Measurements from ENCODE around the gene SEPTIN1. TPM values are rescaled to one million over a fixed set of nuclear protein-coding genes. Genes with fewer than 3 reads are reported as not detected.
"Not testable (repeated sequence)": the region's sequence is repeated elsewhere in the genome, so short reads cannot be mapped to it uniquely, and the experiment has no call there.

Gene SEPTIN1
- total RNA-seq, 4 donors from 2014 or later: 1.2 to 7.1 (median 2.7) TPM

GRCh38 chr16:30346286-30346685, 36.1 kb downstream of the SEPTIN1 start:
- no peak for DNase-seq
- intact Hi-C loops (cut with DNase I): no loop called here
- Histone ChIP-seq H3K9me3 (no peaks in the 10 kb centered on the region), H3K36me3 (peaks cover 3 to 13% (median 5%) of the 10 kb centered on the region in 3 donors), H3K4me1 (peaks cover 0 to 6% (median 2%) of the 10 kb centered on the region in 3 donors), H3K27ac (no peak overlapping the region), H3K27me3 (no peaks in the 10 kb centered on the region), H3K4me3 (no peak overlapping the region)
- TF ChIP-seq POLR2A (IDR thresholded peaks at IDR 0.05) (no peak), CTCF (IDR thresholded peaks at IDR 0.05) (no peak)
- WGBS, 2 donors: 84 to 92% methylated on average over 3 of the region's 3 CpGs

DNA sequence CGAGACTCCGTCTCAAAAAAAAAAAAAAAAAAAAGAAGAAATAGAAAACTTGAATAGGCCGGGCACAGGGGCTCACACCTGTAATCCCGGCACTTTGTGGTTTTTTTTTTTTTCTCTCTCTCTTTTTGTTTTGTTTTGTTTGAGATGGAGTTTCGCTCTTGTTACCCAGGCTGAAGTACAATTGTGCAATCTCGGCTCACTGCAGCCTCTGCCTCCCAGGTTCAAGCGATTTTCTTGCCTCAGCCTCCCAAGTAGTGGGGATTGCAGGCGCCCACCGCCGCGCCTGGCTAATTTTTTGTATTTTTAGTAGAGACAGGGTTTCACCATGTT, 38.9 kb downstream of the SEPTIN1 start:
- intact Hi-C loops (cut with DNase I); H3K4me3 ChIP-seq; H3K27ac ChIP-seq; H3K36me3 ChIP-seq; H3K4me1 ChIP-seq; H3K9me3 ChIP-seq; H3K27me3 ChIP-seq; DNase-seq: not testable (repeated sequence)
- WGBS, 2 donors: 84 to 92% methylated on average over 5 to 11 of the region's 11 CpGs

DNA sequence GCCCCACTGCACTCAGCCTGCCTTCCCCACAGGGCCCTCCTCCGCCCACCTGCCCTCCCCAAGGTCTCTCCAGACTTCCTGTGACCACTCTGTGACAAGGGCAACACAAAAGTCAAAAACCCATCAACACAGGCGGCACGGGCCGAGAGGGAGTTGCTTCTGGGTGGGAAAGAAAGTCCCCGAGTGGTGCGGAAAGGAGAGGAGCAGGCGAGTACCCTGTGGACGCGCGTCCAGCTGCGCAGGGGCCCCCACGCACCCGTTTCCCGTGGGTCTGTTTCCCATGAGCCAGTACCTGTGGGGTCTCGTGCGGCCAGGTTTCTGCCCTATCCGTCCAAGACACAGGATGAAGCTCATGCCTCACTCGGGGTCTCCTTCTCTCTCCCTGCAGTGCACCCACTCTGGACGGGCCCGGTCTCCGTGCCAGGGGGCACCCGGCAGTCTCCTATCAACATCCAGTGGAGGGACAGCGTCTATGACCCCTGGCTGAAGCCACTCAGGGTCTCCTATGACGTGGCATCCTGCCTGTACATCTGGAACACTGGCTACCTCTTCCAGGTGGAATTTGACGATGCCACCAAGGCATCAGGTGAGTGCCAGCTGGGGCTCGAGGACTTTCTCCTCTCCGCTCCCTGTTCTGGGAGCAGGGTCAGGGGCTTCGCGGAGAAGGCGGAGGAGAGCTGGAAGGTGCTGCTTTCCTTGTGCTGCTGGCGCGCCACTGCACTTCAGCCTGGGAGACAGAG, 39.4 kb downstream of the SEPTIN1 start:
- TF ChIP-seq CTCF (IDR thresholded peaks at IDR 0.05) (no peak), POLR2A (IDR thresholded peaks at IDR 0.05) (no peak)
- intact Hi-C loops (cut with DNase I): no loop called here
- H3K36me3 ChIP-seq: no peaks in the 10 kb centered on the region
- H3K9me3 ChIP-seq: no peaks in the 10 kb centered on the region
- peaks cover 0 to 5% (median 0%) of the 10 kb centered on the region in 3 donors for H3K4me1 ChIP-seq
- H3K27ac ChIP-seq: no peak overlapping the region
- no peak for DNase-seq
- WGBS, 2 donors: 91 to 96% methylated on average over 4 to 15 of the region's 32 CpGs
- H3K4me3 ChIP-seq: no peak overlapping the region
- H3K27me3 ChIP-seq: no peaks in the 10 kb centered on the region

GRCh38 chr16:30341971-30342370, 40.4 kb downstream of the SEPTIN1 start:
- DNase-seq; H3K27ac ChIP-seq; intact Hi-C loops (cut with DNase I); H3K36me3 ChIP-seq; H3K4me1 ChIP-seq; H3K9me3 ChIP-seq; H3K27me3 ChIP-seq; H3K4me3 ChIP-seq: not testable (repeated sequence)
- WGBS, 2 donors: 94% methylated on average over 8 of the region's 8 CpGs

DNA sequence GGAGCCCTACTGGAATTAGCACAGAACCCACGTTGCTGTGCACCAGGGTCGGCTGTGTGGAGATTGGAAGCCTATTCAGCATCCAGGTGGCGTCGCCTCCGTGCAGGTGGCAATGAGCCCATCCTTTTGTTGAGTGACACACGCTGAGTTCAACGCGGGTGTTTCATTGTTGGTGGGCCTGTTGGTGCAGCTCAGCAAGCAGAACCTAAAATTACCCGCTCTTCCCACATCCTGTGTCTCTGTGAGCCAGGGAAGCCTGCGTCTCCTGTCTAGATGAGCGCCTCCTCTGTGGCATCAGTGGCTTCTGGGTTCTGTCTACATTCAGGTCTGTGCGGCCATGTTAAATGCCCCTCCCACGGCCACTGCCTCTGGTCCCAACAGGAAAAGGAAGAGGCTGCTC, 41.7 kb downstream of the SEPTIN1 start:
- H3K27ac ChIP-seq: no peak overlapping the region
- H3K4me1 ChIP-seq: peaks cover 0 to 12% (median 5%) of the 10 kb centered on the region in 3 donors
- H3K27me3 ChIP-seq: no peaks in the 10 kb centered on the region
- TF ChIP-seq POLR2A (IDR thresholded peaks at IDR 0.05) (no peak), CTCF (IDR thresholded peaks at IDR 0.05) (no peak)
- WGBS, 2 donors: 36 to 56% methylated on average over 8 to 9 of the region's 13 CpGs
- no peaks in the 10 kb centered on the region for H3K36me3 ChIP-seq
- H3K9me3 ChIP-seq: no peaks in the 10 kb centered on the region
- DNase-seq: no peak
- H3K4me3 ChIP-seq: no peak overlapping the region
- intact Hi-C loops (cut with DNase I): no loop called here

DNA sequence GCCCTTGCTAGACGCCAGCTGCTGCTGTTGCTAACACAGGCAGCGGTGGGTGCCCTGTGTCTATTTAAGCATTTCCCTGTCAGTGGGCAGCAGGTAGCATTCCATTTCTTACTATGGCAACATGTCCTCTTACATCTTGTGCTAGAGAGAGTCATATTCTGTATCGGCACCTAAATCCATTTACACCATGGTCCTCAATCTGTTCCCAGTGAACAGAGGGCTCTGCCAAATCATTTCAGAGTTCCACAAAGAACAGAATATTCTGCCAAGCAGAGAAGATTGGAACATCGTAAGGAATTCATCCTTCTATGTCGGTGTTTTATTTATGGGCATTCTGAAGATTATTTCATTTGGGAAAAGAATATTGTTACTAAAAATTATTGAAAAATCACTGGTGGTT, 43.6 kb downstream of the SEPTIN1 start:
- H3K9me3 ChIP-seq; H3K27ac ChIP-seq; H3K27me3 ChIP-seq; H3K36me3 ChIP-seq; intact Hi-C loops (cut with DNase I); DNase-seq; H3K4me3 ChIP-seq: not testable (repeated sequence)
- peaks cover 0 to 14% (median 6%) of the 10 kb centered on the region in 3 donors for H3K4me1 ChIP-seq
- 88 to 91% methylated on average over 3 of the region's 5 CpGs for WGBS, 2 donors

DNA sequence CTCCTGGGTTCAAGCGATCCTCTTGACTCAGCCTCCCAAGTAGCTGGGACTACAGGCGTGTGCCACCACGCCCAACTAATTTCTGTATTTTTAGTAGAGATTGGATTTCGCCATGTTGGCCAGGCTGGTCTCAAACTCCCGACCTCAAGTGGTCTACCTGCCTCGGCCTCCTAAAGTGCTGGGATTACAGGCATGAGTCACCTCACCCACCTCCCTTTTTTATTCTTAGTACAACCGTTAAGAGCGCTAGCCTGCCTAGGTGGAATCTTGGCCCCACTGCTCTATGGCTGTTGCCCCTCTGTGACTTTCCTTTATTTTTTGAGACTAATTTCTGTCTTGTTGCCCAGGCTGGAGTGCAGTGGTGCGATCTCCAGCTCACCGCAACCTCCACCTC, 44.4 kb downstream of the SEPTIN1 start:
- H3K27me3 ChIP-seq; H3K36me3 ChIP-seq; DNase-seq; H3K4me3 ChIP-seq; H3K9me3 ChIP-seq; H3K27ac ChIP-seq; intact Hi-C loops (cut with DNase I): not testable (repeated sequence)
- peaks cover 0 to 18% (median 6%) of the 10 kb centered on the region in 3 donors for H3K4me1 ChIP-seq
- WGBS, 2 donors: 93 to 94% methylated on average over 8 of the region's 10 CpGs

Measured in esophagus squamous epithelium (tissue), 5 donors.